DLD1 (cell line): ENCODE results near the gene MAP4K3.
"Not testable (repeated sequence)": the region's sequence is repeated elsewhere in the genome, so short reads cannot be mapped to it uniquely, and the experiment has no call there.

ENCODE experiments used
- in situ Hi-C: cut with HindIII; loops from 2 replicates; pipeline ENCODE4 v1.10.0; 2017; ENCODE audit warnings: low sequenced_read_pairs

Gene MAP4K3

DNA sequence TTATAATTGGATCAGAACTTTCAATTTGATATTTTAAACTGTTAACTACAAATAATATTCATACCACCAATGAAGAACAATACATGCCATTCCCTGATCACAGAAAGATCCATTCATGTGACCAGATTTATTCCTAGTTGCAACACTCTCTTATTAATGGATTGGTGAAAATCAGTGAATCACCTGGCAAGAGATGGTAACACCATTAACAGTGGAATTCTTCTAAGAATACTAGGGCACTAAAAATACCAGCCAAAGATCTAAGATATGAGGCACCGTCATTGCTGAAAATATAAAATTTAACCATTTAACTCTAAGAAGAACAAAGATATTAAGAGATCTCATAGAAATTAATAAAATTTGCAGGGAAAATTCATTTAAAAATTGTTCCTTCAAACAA is 58.1 kb downstream of the MAP4K3 start:
- in situ Hi-C loops: no loop called here

DNA sequence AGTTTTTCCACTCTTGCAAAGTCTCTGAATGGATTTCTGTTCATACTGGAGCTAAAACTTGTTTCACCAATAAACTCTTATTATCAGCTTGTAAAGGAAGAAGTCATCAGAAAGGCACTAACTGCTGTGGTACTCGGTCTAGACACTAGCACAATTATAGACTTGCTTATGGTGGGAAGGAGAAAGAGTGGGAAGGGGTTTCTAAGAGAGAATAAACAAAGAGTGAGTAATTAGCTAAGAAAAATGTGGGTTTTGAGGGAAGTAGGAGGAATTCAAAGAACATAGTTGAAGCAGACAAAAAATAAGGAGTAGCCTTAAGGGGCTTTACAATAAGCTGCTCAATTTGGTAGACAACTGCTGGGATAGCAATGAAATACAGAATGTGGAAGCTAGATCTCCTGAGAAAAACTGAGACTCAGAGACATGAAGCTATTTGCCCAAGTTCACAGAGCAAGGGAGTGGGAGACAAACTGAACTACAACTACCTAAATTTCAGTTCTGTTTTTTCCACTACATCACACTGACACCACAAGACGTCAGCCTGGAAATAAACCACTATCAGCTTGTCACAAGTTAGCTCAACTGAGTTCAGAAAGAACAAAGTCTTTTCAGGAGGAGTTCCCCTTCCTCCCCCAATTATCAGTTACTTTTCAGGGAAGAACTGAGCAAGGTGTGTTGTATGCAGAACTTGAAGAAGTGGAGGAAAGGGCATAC is 59.7 kb downstream of the MAP4K3 start:
- in situ Hi-C loops: no loop called here

DNA sequence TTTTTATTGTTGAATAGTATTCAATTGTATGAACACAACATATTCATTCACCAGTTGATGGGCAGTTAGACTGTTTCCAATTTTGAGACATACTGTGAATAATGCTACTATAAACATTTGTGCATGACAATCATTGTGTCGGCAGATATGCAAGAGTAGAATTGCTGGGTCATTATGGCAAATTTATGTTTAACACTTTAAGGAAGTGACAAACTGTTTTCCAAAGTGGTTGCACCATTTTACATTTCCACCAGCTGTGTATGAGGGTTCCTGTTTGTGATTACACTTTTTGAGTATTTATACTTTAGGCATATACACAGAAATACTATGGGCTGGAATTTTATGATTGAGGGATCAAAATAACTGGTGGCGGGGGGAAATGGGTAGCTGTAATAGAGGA is 61.2 kb downstream of the MAP4K3 start:
- in situ Hi-C loops: no loop called here

DNA sequence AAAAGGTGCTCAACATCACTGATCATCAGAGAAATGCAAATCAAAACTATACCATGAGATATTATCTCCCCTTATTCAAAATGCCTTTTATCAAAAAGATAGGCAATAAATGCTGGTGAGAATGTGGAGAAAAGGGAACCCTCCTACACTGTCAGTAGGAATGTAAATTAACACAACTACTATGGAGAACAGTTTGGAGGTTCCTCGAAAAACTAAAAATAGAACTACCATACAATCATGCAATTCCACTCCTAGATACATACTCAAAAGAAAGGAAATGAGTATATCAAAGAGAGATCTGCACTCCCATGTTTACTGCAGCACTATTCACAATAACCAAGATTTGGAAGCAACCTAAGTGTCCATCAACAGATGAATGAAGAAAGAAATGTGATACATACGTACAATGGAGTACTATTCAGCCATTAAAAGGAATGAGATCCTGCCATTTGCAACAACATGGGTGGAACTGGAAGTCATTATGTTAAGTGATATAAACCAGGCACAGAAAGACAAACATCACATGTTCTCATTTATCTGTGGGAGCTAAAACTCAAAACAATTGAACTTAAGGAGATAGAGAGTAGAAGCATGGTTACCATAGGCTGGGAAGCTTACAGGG is 63.8 kb downstream of the MAP4K3 start:
- in situ Hi-C loops: no loop called here

DNA sequence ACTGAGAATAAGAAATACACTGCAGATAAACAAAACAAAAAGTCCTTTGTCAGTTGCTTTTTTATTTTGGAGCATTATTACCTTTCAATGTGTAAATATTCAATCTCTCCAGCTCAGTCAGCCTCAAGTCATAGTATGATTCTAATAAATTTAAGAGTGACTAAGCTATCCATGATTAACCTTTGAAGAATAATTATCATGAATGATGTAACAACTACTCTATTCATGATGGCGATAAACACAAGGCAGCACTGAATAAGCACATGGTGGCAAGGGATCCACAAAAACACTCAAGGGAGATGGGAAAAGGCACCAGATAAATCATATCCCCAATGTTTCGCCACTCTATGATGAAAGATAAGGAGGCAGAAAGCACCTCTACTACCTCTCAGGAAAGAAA is 67.0 kb downstream of the MAP4K3 start:
- in situ Hi-C loops: no loop called here

DNA sequence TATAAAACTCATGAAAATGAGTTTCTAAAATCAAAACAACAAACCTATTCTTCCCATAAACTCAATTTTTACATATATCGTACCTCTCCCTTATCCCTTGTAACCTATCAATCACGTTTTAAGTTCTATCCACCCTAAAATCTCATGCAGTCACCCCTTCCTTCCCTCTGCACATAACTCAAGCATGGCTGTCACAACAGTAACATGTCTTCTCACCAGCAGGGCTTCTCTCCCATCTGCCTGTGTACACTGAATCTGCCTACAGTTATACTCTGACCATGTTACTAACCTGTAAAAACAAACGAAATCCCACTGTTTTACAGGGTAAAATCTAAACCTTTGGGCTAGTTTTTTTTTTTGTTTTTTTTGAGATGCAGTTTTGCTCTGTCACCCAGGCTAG is 68.2 kb downstream of the MAP4K3 start:
- in situ Hi-C loops: no loop called here

DNA sequence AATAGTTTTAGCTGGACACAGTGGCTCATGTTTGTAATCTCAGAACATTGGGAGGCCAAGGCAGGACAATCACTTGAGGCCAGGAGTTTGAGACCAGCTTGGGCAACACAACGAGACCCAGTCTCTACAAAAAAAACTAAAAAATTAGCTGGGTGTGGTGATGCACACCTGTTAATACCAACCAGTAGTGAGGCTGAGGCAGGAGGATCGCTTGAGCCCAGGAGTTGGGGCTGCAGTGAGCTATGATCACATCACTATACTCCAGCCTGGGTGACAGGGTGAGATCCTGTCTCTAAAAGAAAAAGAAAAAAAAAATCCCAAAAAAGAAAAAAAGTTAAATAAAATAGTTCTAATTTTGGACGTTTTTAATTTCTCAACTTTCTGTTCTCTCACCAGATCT is 68.7 kb downstream of the MAP4K3 start:
- in situ Hi-C loops: no loop called here

DNA sequence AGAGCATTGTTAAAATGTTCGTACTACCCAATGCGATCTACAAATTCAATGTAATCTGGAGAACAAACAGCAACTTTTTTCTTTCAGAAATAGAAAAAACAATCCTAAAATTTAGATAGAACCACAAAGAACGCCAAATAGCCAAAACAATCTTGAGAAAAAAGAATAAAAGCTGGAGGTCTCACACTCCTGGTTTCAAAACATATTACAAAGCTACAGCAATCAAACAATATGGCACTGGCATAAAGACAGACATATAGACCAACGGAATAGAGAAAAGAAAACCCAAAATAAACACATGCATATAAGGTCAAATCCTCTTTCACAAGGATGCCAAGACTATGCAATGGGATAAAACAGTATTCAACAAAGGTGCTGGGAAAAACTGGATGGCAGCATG is 74.5 kb downstream of the MAP4K3 start:
- in situ Hi-C loops: no loop called here

DNA sequence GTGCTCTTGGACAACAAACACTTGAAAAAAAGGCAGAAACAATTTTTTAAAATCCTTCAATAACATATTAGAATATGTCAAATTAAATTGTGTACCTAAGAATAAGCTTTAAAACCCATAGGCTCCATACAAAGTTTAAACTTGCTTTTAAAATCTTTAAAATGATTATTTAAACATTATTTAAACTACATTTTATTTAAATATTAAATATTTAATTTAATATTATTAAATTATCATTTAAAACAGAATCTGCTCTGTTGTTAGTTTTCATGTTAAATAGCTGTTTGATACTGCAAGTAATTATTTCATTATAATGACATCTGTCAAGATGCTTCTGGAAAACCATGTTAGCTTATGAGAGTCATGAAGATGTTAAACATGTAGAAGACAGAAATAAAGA is 75.6 kb downstream of the MAP4K3 start:
- in situ Hi-C loops: no loop called here

DNA sequence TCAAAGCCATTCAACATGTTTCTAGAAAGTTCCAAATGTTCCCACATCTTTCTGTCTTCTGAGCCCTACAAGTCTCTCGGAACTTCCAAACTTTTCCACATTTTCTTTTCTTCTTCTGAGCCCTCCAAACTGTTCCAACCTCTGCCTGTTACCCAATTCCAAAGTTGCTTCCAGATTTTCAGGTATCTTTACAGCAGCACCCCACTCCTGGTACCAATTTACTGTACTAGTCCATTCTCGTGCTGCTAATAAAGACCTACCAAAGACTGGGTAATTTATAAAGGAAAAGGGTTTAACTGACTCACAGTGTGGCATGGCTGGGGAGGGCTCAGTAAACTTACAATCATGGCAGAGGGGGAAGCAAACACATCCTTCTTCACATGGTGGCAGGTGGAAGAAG is 76.7 kb downstream of the MAP4K3 start:
- in situ Hi-C loops: not testable (repeated sequence)

DNA sequence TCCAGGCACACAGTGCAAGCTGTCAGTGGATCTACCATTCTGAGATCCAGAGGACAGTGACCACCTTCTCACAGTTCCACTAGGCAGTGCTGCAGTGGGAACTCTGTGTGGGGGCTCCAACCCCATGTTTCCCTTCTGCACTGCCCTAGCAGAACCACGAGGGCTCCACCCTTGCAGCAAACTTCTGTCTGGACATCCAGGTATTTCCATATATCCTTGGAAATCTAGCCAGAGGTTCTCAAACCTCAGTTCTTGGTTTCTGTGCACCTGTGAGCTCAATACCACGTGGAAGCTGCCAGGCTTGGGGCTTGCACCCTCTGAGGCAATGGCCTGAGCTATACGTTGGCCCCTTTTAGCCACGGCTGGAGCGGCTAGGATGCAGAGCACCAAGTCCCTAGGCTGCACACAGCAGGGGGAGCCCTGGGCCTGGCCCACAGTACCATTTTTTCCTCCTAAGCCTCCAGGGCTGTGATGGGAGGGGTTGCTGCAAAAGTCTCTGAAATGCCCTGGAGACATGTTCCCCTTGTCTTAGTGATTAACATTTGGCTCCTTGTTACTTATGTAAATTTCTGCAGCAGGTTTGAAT is 77.5 kb downstream of the MAP4K3 start:
- in situ Hi-C loops: no loop called here

DNA sequence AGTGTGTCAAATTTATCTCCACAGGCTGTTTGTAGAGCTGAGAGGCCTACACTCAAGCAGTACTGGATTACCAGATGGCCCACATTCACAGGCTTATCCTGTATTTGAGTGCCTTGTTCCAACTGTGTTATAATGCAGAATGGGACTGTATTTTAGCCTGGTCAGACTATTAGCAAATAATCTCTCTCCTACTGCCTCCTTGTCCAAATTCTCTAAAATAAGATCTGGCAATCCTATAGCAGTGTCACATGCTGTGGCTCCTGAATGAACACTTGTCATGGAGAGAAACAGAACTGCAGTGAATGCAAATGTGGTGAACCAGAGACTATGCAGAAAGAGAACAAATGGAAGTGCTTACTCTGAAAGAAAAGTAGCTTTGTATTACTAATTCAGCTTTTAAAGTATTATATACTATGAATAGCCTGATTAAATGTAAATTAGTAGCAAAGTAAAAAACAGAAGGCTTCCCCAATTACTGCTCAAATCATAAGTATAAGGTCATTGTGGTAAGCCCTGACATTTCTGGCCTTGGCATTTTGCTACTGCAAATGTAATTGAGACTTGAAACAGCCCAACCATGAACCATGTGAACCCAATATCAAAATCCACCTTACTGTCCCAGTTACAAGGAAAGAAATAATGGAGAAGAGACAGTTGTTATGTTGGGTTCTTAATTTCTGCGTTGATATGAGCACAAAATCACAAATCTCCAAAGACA is 80.0 kb downstream of the MAP4K3 start:
- in situ Hi-C loops: no loop called here

DNA sequence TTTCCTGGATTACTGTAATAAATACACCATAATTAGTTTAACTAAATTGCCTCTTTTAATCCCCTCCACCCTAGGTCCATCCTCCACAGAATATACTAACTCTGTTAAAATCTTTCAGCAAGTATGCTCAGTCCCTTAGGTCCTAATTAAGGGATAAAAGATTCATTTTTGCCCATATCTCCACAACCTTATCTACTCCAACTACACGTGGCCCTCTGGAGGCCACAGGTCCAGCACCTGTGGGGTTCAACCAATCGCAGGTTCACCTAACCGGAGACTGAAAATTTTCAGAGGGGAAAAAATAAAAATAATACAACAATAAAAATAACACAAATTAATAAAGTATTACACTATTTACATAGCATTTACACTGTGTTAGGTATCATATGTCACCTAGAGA is 86.4 kb downstream of the MAP4K3 start:
- in situ Hi-C loops: no loop called here

DNA sequence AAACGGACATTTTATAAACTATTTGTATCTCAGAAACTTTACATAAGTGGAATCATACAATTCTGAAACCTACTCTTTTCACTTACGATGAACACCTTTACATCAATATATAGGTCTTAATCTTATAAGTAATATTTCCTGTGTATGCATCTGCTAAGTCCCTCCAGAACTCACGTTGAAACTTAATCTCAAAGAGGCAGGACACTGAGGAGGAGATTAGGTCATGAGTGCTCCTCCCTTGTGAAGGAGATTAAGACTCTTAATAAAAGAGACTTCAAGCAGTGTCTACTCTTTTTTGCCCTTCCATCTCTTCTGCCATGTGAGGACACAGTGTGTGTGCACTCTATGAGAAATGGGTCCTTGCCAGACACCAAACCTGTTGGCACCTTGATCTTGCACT is 98.6 kb downstream of the MAP4K3 start:
- in situ Hi-C loops: no loop called here

DNA sequence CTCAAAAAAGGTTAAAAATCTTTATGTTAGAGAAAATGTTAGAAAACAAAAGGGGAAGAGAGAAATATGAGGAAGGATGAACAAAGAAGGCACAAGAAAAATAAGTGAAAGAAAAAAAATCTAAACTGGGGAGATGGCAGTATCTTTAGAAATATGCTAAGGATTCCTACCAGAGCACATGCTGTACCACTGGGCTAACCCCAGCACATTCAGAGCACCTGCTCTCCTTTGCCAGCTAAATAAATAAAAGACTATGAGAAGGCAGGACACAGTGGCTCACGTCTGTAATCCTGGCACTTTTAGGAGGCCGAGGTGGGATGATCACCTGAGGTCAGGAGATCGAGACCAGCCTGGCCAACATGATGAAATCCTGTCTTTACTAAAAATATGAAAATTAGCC is 101.2 kb downstream of the MAP4K3 start:
- in situ Hi-C loops: no loop called here

DNA sequence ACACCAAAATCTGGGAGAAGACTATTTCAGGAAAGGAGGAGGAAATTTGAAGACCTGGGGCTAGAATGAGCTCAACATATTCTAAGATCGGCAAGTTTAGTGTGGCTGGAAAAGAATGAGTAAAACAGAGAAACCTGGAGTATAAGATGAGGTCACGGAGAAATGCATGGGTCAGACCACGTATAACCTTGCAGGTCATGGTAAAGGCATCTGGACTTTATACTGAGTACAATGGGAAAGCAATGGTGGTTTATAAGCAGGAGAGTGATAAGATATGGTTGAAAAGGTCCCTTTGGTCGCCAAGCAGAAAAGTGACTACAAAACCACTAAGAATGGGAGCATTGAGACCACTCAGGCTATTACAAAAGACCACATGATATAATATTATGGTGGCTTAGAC is 102.1 kb downstream of the MAP4K3 start:
- in situ Hi-C loops: no loop called here

DNA sequence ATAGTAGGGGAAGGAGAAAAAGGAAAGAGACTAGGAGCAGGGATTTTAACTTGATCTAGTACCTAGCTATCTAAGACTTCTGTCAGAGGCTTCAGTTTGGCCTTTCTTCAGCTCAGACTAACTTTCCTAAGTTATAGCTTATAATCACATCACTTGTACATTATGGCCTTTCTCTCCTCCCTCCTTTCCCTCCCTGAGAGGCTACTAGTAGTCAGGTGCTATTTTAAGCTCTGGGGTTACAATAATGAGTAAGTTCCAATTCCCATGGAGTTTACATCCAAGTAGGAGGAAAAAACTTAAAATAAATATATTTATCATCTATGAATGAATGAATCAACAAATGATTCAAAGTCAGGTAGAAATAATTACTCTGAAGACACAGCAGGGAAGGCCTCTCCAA is 102.6 kb downstream of the MAP4K3 start:
- in situ Hi-C loops: no loop called here

DNA sequence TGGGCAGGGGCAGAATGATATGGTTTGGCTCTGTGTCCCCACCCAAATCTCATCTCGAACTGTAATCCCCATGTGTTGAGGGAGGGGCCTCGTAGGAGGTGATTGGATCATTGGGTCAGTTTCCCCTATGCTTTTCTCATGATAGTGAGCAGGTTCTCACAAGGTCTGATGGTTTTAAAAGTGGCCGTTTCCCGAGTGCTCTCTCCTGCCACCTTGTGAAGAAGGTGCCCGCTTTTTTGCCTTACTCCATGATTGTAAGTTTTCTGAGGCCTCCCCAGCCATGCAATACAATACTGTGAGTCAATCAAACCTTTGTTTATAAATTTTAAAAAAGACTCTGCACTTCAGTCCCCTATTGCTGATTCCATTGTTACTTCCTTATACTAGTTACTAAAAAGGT is 110.4 kb downstream of the MAP4K3 start:
- in situ Hi-C loops: no loop called here

DNA sequence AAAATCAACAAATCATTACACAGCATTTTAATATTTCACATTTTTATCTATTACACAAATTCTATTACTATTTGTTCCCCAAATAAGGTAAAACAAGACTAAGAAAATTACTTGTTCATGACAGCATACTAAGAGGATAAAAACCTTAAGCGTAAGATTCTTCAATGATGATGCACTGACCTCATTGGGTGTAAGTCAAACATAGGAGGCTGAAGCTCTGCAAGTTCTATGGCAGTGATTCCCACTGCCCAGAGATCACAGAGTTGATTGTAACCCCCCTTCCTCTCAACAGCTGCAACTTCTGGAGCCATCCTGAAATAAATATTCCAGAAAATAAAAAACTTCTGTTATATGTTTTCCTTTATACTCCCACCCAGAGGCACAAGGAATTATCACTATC is 111.1 kb downstream of the MAP4K3 start:
- in situ Hi-C loops: no loop called here

DNA sequence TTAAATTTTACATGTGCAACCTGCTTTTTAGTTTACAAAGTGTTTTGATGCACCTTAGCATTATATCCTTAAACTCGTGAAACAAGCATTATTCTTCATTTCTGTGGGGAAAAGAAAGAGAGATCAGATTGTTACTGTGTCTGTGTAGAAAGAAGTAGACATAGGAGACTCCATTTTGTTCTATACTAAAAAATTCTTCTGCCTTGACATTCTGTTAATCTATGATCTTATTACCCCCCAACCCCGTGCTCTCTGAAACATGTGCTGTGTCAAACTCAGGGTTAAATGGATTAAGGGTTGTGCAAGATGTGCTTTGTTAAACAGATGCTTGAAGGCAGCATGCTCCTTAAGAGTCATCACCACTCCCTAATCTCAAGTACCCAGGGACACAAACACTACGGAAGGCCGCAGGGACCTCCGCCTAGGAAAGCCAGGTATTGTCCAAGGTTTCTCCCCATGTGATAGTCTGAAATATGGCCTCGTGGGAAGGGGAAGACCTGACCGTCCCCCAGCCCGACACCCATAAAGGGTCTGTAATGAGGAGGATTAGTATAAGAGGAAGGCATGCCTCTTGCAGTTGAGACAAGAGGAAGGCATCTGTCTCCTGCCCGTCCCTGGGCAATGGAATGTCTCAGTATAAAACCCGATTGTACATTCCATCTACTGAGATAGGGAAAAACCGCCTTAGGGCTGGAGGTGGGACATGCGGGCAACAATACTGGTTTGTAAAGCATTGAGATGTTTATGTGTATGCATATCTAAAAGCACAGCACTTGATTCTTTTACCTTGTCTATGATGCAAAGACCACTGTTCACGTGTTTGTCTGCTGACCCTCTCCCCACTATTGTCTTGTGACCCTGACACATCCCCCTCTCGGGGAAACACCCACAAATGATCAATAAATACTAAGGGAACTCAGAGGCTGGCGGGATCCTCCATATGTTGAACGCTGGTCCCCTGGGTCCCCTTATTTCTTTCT is 115.7 kb downstream of the MAP4K3 start:
- in situ Hi-C loops: not testable (repeated sequence)

DNA sequence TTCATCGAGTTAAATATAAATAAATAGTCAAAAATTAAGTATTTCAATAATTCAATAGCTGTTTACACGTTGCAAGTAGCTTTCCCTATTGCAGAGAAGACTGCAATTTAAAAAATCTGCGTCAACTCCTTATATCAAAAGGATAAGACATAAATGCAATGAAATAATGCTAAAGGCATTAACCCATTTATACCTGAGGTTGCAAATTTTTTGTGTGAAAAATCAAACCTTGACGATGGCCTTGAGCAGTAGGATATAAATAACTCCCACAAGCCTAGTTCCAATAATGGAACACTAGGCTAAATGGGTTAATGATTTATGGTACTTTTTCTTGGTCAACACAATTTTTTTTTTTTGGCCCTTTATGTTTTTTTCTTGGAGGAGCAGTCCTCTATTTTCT is 116.9 kb downstream of the MAP4K3 start:
- in situ Hi-C loops: no loop called here
